ENCODE measurements around the gene GAGE12C.
"Not testable (repeated sequence)": the region's sequence is repeated elsewhere in the genome, so short reads cannot be mapped to it uniquely, and the experiment has no call there.

Gene GAGE12C

GRCh38 chrX:49531877-49532276 is at the start of gene GAGE12C:
GAGE12C (plus strand) TSS chrX:49532177; CDS start chrX:49533332, 1,155 bp downstream.
- DNase-seq (ENCODE audit: low spot score) = not testable (repeated sequence)

GRCh38 chrX:49541433-49541832 is 9.5 kb downstream of the GAGE12C start, which contains the start of gene GAGE12D:
GAGE12D (plus strand) TSS chrX:49541733; CDS start chrX:49542888, 1,155 bp downstream.
- DNase-seq (ENCODE audit: low spot score) = not testable (repeated sequence)

GRCh38 chrX:49550989-49551388 is 19.0 kb downstream of the GAGE12C start, which contains the start of gene GAGE12E:
GAGE12E (plus strand) TSS chrX:49551289; CDS start chrX:49552444, 1,155 bp downstream.
- not testable (repeated sequence) for DNase-seq (ENCODE audit: low spot score)

- DNase-seq (ENCODE audit: low spot score) = not testable (repeated sequence)
Measured at GRCh38 chrX:49560542-49560941, 28.6 kb downstream of the GAGE12C start, which contains the start of gene GAGE12F. GAGE12F (plus strand) TSS chrX:49560842; CDS start chrX:49561997, 1,155 bp downstream.

- not testable (repeated sequence) for DNase-seq (ENCODE audit: low spot score)
Measured at GRCh38 chrX:49568728-49569127, 36.8 kb downstream of the GAGE12C start.

- DNase-seq (ENCODE audit: low spot score) = not testable (repeated sequence)
Measured at GRCh38 chrX:49569152-49569551, 37.2 kb downstream of the GAGE12C start.

GRCh38 chrX:49570100-49570499 is 38.1 kb downstream of the GAGE12C start, which contains the start of gene GAGE12G:
GAGE12G (plus strand) TSS chrX:49570400; CDS start chrX:49571555, 1,155 bp downstream.
- DNase-seq (ENCODE audit: low spot score) = not testable (repeated sequence)

GRCh38 chrX:49579649-49580048 is 47.7 kb downstream of the GAGE12C start, which contains the start of gene GAGE12H:
GAGE12H (plus strand) TSS chrX:49579949; CDS start chrX:49581104, 1,155 bp downstream.
- DNase-seq (ENCODE audit: low spot score) = not testable (repeated sequence)
